Keratinocyte (primary cell): ENCODE results near the gene DLG2. TPM values are rescaled to one million over a fixed set of nuclear protein-coding genes. Genes with fewer than 3 reads are reported as not detected.

ENCODE experiments used
- DNase-seq: peaks from one replicate; pipeline ENCODE4 v3.0.0-alpha.2; 2011; ENCODE audit warnings: low read depth, missing footprints, low spot score
- FAIRE-seq: peaks from 2 replicates; lab custom pipeline; 2011; peaks lifted over from hg19 to GRCh38; lab: Jason Lieb, UNC
- H2AFZ ChIP-seq: 2 replicates; pipeline ENCODE4 v1.6.0; 2012; ENCODE audit warnings: low read length, control low read depth, inconsistent platforms; ENCODE audit not compliant: control insufficient read depth
- H3K27ac ChIP-seq: 2 replicates; pipeline ENCODE4 v1.5.1; 2011; ENCODE audit warnings: low read length; ENCODE audit not compliant: control insufficient read depth, insufficient read depth
- H3K27me3 ChIP-seq: 3 replicates; pipeline ENCODE4 v1.6.0; 2011; ENCODE audit warnings: low read length; ENCODE audit not compliant: control insufficient read depth, insufficient read depth; ENCODE audit errors: extremely low read depth
- H3K36me3 ChIP-seq, 2 experiments: 2 replicates in 1 of 2; 3 replicates in 1 of 2; pipeline ENCODE4 v1.5.1; 2011; ENCODE audit warnings: low read length in 2 of 2, mild to moderate bottlenecking in 1 of 2; ENCODE audit not compliant: control insufficient read depth in 2 of 2, insufficient read depth in 2 of 2; ENCODE audit errors: extremely low read depth in 1 of 2
- H3K4me1 ChIP-seq: 3 replicates; pipeline ENCODE4 v1.5.1; 2011; ENCODE audit warnings: low read length; ENCODE audit not compliant: control insufficient read depth, insufficient read depth; ENCODE audit errors: extremely low read depth
- H3K4me2 ChIP-seq: 3 replicates; pipeline ENCODE4 v1.6.0; 2011; ENCODE audit warnings: low read depth, low read length; ENCODE audit not compliant: control insufficient read depth, insufficient read depth; ENCODE audit errors: extremely low read depth
- H3K4me3 ChIP-seq, 3 experiments: fragments of 200-600 bp in 1 of 3; sonication (generic) in 1 of 3; 2 replicates in 2 of 3; 3 replicates in 1 of 3; pipeline ENCODE4 v1.5.1; 2011 to 2016; ENCODE audit warnings: low read length in 3 of 3, mild to moderate bottlenecking in 3 of 3, control low read depth in 2 of 3, inconsistent platforms in 1 of 3, low read depth in 1 of 3, mixed read lengths in 1 of 3, mixed run types in 1 of 3, moderate library complexity in 1 of 3; ENCODE audit not compliant: control insufficient read depth in 2 of 3, insufficient read depth in 2 of 3; ENCODE audit errors: extremely low read depth in 1 of 3
- H3K79me2 ChIP-seq: 2 replicates; pipeline ENCODE4 v1.6.0; 2012; ENCODE audit warnings: low read length; ENCODE audit not compliant: control insufficient read depth, insufficient read depth
- H3K9ac ChIP-seq: 3 replicates; pipeline ENCODE4 v1.6.0; 2011; ENCODE audit warnings: low read length; ENCODE audit not compliant: control insufficient read depth, insufficient read depth; ENCODE audit errors: extremely low read depth
- H3K9me1 ChIP-seq: 3 replicates; pipeline ENCODE4 v1.6.0; 2011; ENCODE audit warnings: low read length; ENCODE audit not compliant: control insufficient read depth, insufficient read depth; ENCODE audit errors: extremely low read depth
- H3K9me3 ChIP-seq: 2 replicates; pipeline ENCODE4 v1.5.1; 2012; ENCODE audit warnings: low read depth, low read length; ENCODE audit not compliant: control insufficient read depth
- H4K20me1 ChIP-seq: 3 replicates; pipeline ENCODE4 v1.6.0; 2011; ENCODE audit warnings: low read length; ENCODE audit not compliant: control insufficient read depth, insufficient read depth; ENCODE audit errors: extremely low read depth
- EZH2 ChIP-seq: IDR thresholded peaks from one replicate; pipeline ENCODE4 v1.6.1; 2012; ENCODE audit warnings: inconsistent platforms, mild to moderate bottlenecking, low read length, moderate library complexity
- dilution Hi-C: fragments of 300-500 bp; cut with MboI; formaldehyde crosslinking; loops from one replicate; pipeline ENCODE4 v1.7.0; 2020; ENCODE audit warnings: low sequenced_read_pairs; ENCODE audit not compliant: extremely low pct_ligation_motif_present
- polyA plus RNA-seq, 5 experiments: library from polyadenylated mRNA; depleted of rRNA in 3 of 5; stranded (reverse) in 3 of 5; stranded (forward) in 1 of 5; unstranded in 1 of 5; fragments of >200 nt; gene quantifications; 1 replicate in 1 of 5; 2 replicates in 3 of 5; 3 replicates in 1 of 5; pipeline versions ENCODE4 v1.2.1 to v1.2.3, GENCODE V29; 2011 to 2012; ENCODE audit warnings: missing spikeins in 2 of 5, low read depth in 1 of 5, low replicate concordance in 1 of 5
- TF ChIP-seq, protein P1 (sequence below), 3 experiments: IDR thresholded peaks in 1 of 3; conservative IDR thresholded peaks in 1 of 3; optimal IDR thresholded peaks in 1 of 3; 2 replicates in 2 of 3; 3 replicates in 1 of 3; pipeline versions ENCODE3 to v1.5.1; 2011; ENCODE audit warnings: low read length in 3 of 3, mild to moderate bottlenecking in 3 of 3, moderate library complexity in 2 of 3, control low read depth in 1 of 3, inconsistent platforms in 1 of 3; ENCODE audit not compliant: insufficient read depth in 2 of 3; ENCODE audit errors: extremely low read depth in 1 of 3

DLG2 gene
- polyA plus RNA-seq, 1 donor (not counting 4 experiments of a cell fraction or from before 2014, with no cell fraction given) = 0.55 TPM

GRCh38 chr11:84297570-84297969, 1329.6 kb downstream of the DLG2 start:
- no peak overlapping the region for H3K27ac ChIP-seq
- no peaks in the 10 kb centered on the region for H3K27me3 ChIP-seq
- H3K9me1 ChIP-seq = no peaks in the 10 kb centered on the region
- H4K20me1 ChIP-seq = no peaks in the 10 kb centered on the region
- TF ChIP-seq EZH2 = no peak
- TF ChIP-seq, protein P1, sequence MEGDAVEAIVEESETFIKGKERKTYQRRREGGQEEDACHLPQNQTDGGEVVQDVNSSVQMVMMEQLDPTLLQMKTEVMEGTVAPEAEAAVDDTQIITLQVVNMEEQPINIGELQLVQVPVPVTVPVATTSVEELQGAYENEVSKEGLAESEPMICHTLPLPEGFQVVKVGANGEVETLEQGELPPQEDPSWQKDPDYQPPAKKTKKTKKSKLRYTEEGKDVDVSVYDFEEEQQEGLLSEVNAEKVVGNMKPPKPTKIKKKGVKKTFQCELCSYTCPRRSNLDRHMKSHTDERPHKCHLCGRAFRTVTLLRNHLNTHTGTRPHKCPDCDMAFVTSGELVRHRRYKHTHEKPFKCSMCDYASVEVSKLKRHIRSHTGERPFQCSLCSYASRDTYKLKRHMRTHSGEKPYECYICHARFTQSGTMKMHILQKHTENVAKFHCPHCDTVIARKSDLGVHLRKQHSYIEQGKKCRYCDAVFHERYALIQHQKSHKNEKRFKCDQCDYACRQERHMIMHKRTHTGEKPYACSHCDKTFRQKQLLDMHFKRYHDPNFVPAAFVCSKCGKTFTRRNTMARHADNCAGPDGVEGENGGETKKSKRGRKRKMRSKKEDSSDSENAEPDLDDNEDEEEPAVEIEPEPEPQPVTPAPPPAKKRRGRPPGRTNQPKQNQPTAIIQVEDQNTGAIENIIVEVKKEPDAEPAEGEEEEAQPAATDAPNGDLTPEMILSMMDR (optimal IDR thresholded peaks at IDR 0.05 in 1 of 3, IDR thresholded peaks at IDR 0.05 in 1 of 3, conservative IDR thresholded peaks at IDR 0.05 in 1 of 3; ENCODE audit: extremely low read depth in 1 of 3, insufficient read depth in 2 of 3, low read length in 3 of 3) = no peak
- no peaks in the 10 kb centered on the region for H3K9me3 ChIP-seq
- no peak overlapping the region for H2AFZ ChIP-seq
- no peaks in the 10 kb centered on the region for H3K79me2 ChIP-seq
- dilution Hi-C loops = no loop called here
- H3K9ac ChIP-seq = no peak overlapping the region
- FAIRE-seq (no peak), DNase-seq (no peak)
- no peak overlapping the region for H3K4me2 ChIP-seq
- H3K4me3 ChIP-seq = no peak overlapping the region
- no peaks in the 10 kb centered on the region for H3K4me1 ChIP-seq
- no peaks in the 10 kb centered on the region for H3K36me3 ChIP-seq

DNA sequence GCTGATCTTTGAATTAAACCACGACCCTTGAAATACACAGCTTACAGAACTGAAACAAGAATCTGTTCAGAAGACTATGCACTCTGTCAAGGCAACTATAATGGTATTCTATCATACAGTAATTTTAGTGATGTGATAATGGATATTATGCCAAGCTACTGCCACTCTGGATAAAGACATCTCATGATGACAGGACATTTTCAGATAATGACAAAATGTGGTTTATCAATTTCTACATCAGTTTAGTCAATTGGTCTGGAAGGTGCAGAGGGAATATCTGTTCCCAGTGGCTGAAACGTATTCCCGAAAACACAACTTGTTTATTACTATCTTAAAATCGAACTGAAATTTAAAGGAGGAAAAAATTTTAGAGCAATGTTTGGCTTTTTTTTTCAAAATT, 1331.3 kb downstream of the DLG2 start:
- Histone ChIP-seq H3K9me1 (no peaks in the 10 kb centered on the region), H3K27me3 (no peaks in the 10 kb centered on the region), H3K27ac (no peak overlapping the region), H3K9me3 (no peaks in the 10 kb centered on the region), H4K20me1 (no peaks in the 10 kb centered on the region), H3K79me2 (no peaks in the 10 kb centered on the region), H3K4me2 (no peak overlapping the region), H3K4me3 (no peak overlapping the region), H2AFZ (no peak overlapping the region), H3K36me3 (no peaks in the 10 kb centered on the region), H3K9ac (no peak overlapping the region), H3K4me1 (no peaks in the 10 kb centered on the region)
- TF ChIP-seq EZH2 = no peak
- TF ChIP-seq, protein P1 (optimal IDR thresholded peaks at IDR 0.05 in 1 of 3, IDR thresholded peaks at IDR 0.05 in 1 of 3, conservative IDR thresholded peaks at IDR 0.05 in 1 of 3; ENCODE audit: extremely low read depth in 1 of 3, insufficient read depth in 2 of 3, low read length in 3 of 3) = no peak
- DNase-seq = no peak
- no peak for FAIRE-seq
- dilution Hi-C loops = no loop called here
